SK-N-MC (cell line): ENCODE data around the gene TTC31.

ENCODE experiments used
- DNase-seq: peaks from one replicate; pipeline ENCODE4 v3.0.0-alpha.2; 2011; ENCODE audit warnings: low read depth, low spot score
- H3K27ac ChIP-seq: fragments of 200-600 bp; sonication (generic); 2 replicates; pipeline ENCODE4 v1.5.1; 2016; ENCODE audit warnings: mixed run types
- H3K36me3 ChIP-seq: fragments of 200-600 bp; sonication (generic); 2 replicates; pipeline ENCODE4 v1.6.1; 2017; ENCODE audit warnings: antibody characterized with exemption, low read length, mixed read lengths; ENCODE audit not compliant: insufficient read depth
- H3K4me3 ChIP-seq: fragments of 200-600 bp; sonication (generic); 2 replicates; pipeline ENCODE4 v1.5.1; 2016
- H3K9ac ChIP-seq: fragments of 200-600 bp; sonication (generic); 2 replicates; pipeline ENCODE4 v1.8.0; 2017; ENCODE audit warnings: mixed run types, mixed read lengths; ENCODE audit not compliant: insufficient read length
- H3K9me3 ChIP-seq: fragments of 200-600 bp; sonication (generic); 2 replicates; pipeline ENCODE4 v1.6.1; 2017; ENCODE audit warnings: low read depth, mild to moderate bottlenecking, antibody characterized with exemption, low read length, moderate library complexity, mixed read lengths
- EZH2 ChIP-seq: fragments of 200-600 bp; sonication (generic); IDR thresholded peaks from one replicate; pipeline ENCODE4 v1.6.1; 2017; ENCODE audit warnings: antibody characterized with exemption
- FOXP2 ChIP-seq: optimal IDR thresholded peaks from 2 replicates; pipeline ENCODE3; 2011; ENCODE audit warnings: mild to moderate bottlenecking, moderate library complexity; ENCODE audit not compliant: insufficient read depth; ENCODE audit errors: extremely low read length, control extremely low read depth
- POLR2AphosphoS5 ChIP-seq: IDR thresholded peaks from 2 replicates; pipeline ENCODE4 v1.6.1; 2012; ENCODE audit warnings: mild to moderate bottlenecking, low read depth, low read length, borderline replicate concordance

Gene TTC31

GRCh38 chr2:74499940-74500577 is 17.2 kb downstream of the TTC31 start:
- Histone ChIP-seq H3K4me3 (peak overlapping the region; percentile 81), H3K27ac (no peak overlapping the region), H3K9me3 (no peaks in the 10 kb centered on the region), H3K9ac (no peak overlapping the region), H3K36me3 (peaks cover 2% of the 10 kb centered on the region)
- no peak for TF ChIP-seq POLR2AphosphoS5
- no peak for TF ChIP-seq EZH2
- TF ChIP-seq FOXP2 = no peak
- no peak for DNase-seq

- peaks cover 7% of the 10 kb centered on the region for H3K36me3 ChIP-seq
- no peak overlapping the region for H3K9ac ChIP-seq
- H3K9me3 ChIP-seq = no peaks in the 10 kb centered on the region
- no peak for DNase-seq
- no peak overlapping the region for H3K27ac ChIP-seq
- H3K4me3 ChIP-seq = no peak overlapping the region
- no peak for TF ChIP-seq EZH2
- TF ChIP-seq POLR2AphosphoS5 = no peak
- no peak for TF ChIP-seq FOXP2
Measured at GRCh38 chr2:74500578-74500946, 17.7 kb downstream of the TTC31 start.

DNA sequence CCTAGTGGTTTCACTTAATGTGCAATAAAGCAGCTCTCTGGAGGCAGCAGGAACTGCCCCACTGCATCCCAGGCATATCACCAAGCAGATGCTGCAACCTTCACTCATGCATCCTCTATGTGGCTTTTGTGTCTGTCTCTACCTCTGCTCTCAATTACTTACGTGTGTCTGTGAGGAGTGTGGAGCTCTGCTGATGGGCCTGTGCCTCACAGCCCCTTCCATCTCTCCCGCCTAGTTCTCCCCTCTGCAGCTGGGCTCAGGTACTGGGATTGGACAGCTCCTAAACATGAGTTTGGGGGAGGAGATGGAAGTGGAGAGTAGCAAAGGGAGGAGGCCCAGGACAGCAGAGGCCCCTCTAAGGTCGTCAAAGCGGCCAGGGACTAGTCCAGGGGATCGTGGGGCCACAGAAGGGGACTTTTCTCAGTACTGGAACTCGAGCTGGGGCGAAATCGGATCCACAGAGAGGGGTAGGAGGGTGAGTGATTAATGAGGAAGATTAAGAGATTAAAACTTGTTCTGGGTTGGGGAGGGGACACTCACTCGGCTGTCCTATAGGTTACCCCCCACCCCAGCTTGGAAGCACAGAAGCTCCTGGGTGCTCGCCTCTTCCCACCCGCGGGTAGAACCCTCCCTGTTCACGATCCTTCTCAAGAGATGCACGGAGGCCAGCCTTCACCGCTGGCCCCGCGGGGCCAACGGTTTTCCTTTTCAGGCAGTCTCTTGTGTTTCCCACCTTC is 18.6 kb downstream of the TTC31 start:
- Histone ChIP-seq H3K9me3 (no peaks in the 10 kb centered on the region), H3K4me3 (no peak overlapping the region), H3K27ac (no peak overlapping the region), H3K9ac (no peak overlapping the region), H3K36me3 (peaks cover 14% of the 10 kb centered on the region)
- TF ChIP-seq FOXP2 = no peak
- TF ChIP-seq EZH2 = no peak
- TF ChIP-seq POLR2AphosphoS5 = no peak
- DNase-seq = no peak

- Histone ChIP-seq H3K27ac (no peak overlapping the region), H3K4me3 (no peak overlapping the region), H3K9me3 (no peaks in the 10 kb centered on the region), H3K9ac (no peak overlapping the region), H3K36me3 (peaks cover 17% of the 10 kb centered on the region)
- TF ChIP-seq POLR2AphosphoS5 (no peak), FOXP2 (no peak), EZH2 (no peak)
- no peak for DNase-seq
Measured at GRCh38 chr2:74502147-74502719, 19.4 kb downstream of the TTC31 start.

DNA sequence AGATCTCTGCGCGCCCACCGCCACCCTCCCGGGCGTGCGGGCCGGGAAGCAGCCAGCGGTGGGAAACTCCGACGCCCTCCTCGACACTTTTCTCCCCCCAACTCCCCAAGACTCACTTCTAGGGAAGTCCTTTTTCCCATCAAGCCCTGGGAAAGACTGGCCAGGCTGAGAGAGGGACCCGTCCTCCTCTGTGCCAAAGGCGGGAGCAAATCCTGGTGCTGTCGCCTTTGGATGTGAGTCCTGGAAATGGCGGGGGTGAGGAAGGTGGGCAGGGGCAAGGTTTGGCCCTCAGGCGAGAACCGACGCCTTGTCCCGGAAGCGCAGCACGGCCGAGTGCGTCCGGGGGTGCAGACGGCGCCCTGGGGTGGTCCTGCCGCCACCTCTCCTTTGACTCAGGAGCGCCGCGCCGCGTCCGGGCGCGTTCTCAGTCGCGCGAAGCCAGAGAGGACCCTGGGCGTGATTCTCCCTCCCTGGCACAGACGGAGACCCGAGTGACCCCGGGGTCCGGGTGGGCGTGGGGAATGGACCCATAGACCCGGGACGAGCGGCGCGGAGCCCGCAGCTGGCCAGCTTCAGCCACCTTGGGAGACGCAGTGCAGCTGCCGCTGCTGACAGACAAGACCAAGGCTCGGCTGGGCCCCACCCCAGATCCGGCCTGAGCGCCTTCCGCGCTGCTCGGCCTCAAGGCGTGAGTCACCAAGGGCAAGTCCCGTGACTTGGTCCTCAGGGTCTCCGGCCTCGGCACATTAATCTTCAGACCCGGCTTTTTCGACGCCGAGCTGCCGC is 20.0 kb downstream of the TTC31 start:
- Histone ChIP-seq H3K4me3 (no peak overlapping the region), H3K27ac (no peak overlapping the region), H3K9ac (no peak overlapping the region), H3K9me3 (no peaks in the 10 kb centered on the region), H3K36me3 (peaks cover 17% of the 10 kb centered on the region)
- TF ChIP-seq EZH2 (no peak), FOXP2 (no peak), POLR2AphosphoS5 (no peak)
- DNase-seq = no peak

GRCh38 chr2:74503506-74504475 is 20.9 kb downstream of the TTC31 start:
- Histone ChIP-seq H3K9ac (no peak overlapping the region), H3K27ac (no peak overlapping the region)

DNA sequence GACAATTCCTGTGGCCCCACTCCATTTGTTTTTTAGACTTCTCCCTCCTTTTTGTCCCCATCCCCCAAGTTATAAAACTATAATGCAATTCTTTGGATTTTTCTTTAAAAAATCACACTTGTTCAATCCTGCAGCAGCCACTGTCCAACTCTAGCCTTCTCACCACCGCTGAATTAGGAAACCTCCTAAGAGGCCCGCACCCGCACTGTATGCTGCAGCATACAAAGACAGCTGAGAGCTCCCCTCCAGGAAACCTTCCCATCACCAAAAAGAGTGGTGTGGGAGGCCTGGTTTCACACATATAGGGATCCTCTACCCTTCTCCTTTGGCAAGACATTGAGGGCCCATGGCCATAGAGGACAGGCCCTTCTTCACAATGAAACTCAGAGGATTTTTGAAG is 21.7 kb downstream of the TTC31 start:
- no peak overlapping the region for H3K27ac ChIP-seq
- H3K9ac ChIP-seq = no peak overlapping the region
- TF ChIP-seq FOXP2 = no peak
- TF ChIP-seq POLR2AphosphoS5 = no peak
- no peak for TF ChIP-seq EZH2
- DNase-seq = no peak
- peaks cover 17% of the 10 kb centered on the region for H3K36me3 ChIP-seq
- no peaks in the 10 kb centered on the region for H3K9me3 ChIP-seq
- no peak overlapping the region for H3K4me3 ChIP-seq

More at GRCh38 chr2:74503506-74504475, 20.9 kb downstream of the TTC31 start:
- DNase-seq = no peak
- TF ChIP-seq POLR2AphosphoS5 = no peak
- TF ChIP-seq FOXP2 = no peak
- TF ChIP-seq EZH2 = no peak
- H3K4me3 ChIP-seq = no peak overlapping the region
- H3K36me3 ChIP-seq = peaks cover 17% of the 10 kb centered on the region
- no peaks in the 10 kb centered on the region for H3K9me3 ChIP-seq
